H1 (cell line): ENCODE measurements around the gene ASAP2. TPM values are rescaled to one million over a fixed set of nuclear protein-coding genes. Genes with fewer than 3 reads are reported as not detected.

ENCODE experiments used
- CTCF ChIA-PET: fragments of 300-600 bp; sonication (Branson Sonifier 250); formaldehyde crosslinking; loops from one replicate; lab custom pipeline; 2021; ENCODE audit not compliant: partially characterized antibody; lab: Charles Lee
- POLR2A ChIA-PET: fragments of 300-600 bp; sonication (Branson Sonifier 250); formaldehyde crosslinking; loops from one replicate; lab custom pipeline; 2021; ENCODE audit warnings: inconsistent platforms; ENCODE audit not compliant: partially characterized antibody; lab: Charles Lee
- DNase-seq, 2 experiments: peaks; one replicate each; pipeline versions ENCODE4 v3.0.0 to v3.0.0-alpha.2; 2010 to 2022; ENCODE audit warnings: low spot score in 2 of 2, low read depth in 1 of 2, mixed read lengths in 1 of 2
- FAIRE-seq: peaks from 2 replicates; lab custom pipeline; 2011; peaks lifted over from hg19 to GRCh38; lab: Jason Lieb, UNC
- H2AFZ ChIP-seq: 2 replicates; pipeline ENCODE4 v1.8.1; 2012; ENCODE audit warnings: low read length, inconsistent platforms
- H2AK5ac ChIP-seq: 2 replicates; pipeline ENCODE4 v1.6.1; 2013; ENCODE audit warnings: low read depth, low read length
- H2BK120ac ChIP-seq: replicated peaks from 2 replicates; pipeline ENCODE3; 2013; ENCODE audit warnings: low read depth, low read length, inconsistent platforms
- H2BK12ac ChIP-seq: 2 replicates; pipeline ENCODE4 v1.6.1; 2013; ENCODE audit warnings: low read depth, low read length
- H2BK15ac ChIP-seq: 2 replicates; pipeline ENCODE4 v1.6.1; 2013; ENCODE audit warnings: low read length
- H2BK20ac ChIP-seq: 2 replicates; pipeline ENCODE4 v1.6.1; 2013; ENCODE audit warnings: low read length
- H2BK5ac ChIP-seq: 2 replicates; pipeline ENCODE4 v1.6.1; 2013; ENCODE audit warnings: low read depth, low read length
- H3K14ac ChIP-seq: 2 replicates; pipeline ENCODE4 v1.6.1; 2013; ENCODE audit warnings: inconsistent platforms; ENCODE audit not compliant: insufficient read length
- H3K18ac ChIP-seq: 2 replicates; pipeline ENCODE4 v1.6.1; 2013; ENCODE audit warnings: low read length; ENCODE audit errors: extremely low read depth
- H3K23ac ChIP-seq: 2 replicates; pipeline ENCODE4 v1.6.1; 2013; ENCODE audit warnings: inconsistent platforms; ENCODE audit not compliant: insufficient read length
- H3K23me2 ChIP-seq: 2 replicates; pipeline ENCODE4 v1.6.1; 2013; ENCODE audit warnings: low read depth, low read length
- H3K27ac ChIP-seq: 2 replicates; pipeline ENCODE4 v1.6.1; 2011; ENCODE audit warnings: low read depth, low read length, inconsistent platforms
- H3K27me3 ChIP-seq, 4 experiments: replicated peaks in 1 of 4; 1 replicate in 1 of 4; 2 replicates in 3 of 4; pipeline versions ENCODE4 v1.6.1 to v1.8.1; 2011 to 2013; ENCODE audit warnings: low read length in 3 of 4, mild to moderate bottlenecking in 3 of 4, inconsistent platforms in 2 of 4, mixed read lengths in 2 of 4, moderate library complexity in 1 of 4; ENCODE audit not compliant: control insufficient read depth in 3 of 4, insufficient read depth in 3 of 4; ENCODE audit errors: extremely low read depth in 1 of 4
- H3K36me3 ChIP-seq, 4 experiments: 2 replicates each; pipeline versions ENCODE4 v1.6.1 to v1.8.1; 2011 to 2013; ENCODE audit warnings: mild to moderate bottlenecking in 4 of 4, low read length in 3 of 4, moderate library complexity in 2 of 4, control low read depth in 1 of 4, inconsistent platforms in 1 of 4; ENCODE audit not compliant: insufficient read depth in 4 of 4, control insufficient read depth in 2 of 4
- H3K4ac ChIP-seq: replicated peaks from 2 replicates; pipeline ENCODE3; 2013; ENCODE audit warnings: low read length, low read depth, mixed read lengths, inconsistent platforms; ENCODE audit not compliant: insufficient read length
- H3K4me1 ChIP-seq, 4 experiments: replicated peaks in 1 of 4; 1 replicate in 1 of 4; 2 replicates in 3 of 4; pipeline versions ENCODE4 v1.6.1 to v1.8.1; 2011 to 2013; ENCODE audit warnings: low read length in 3 of 4, inconsistent platforms in 2 of 4, mixed read lengths in 1 of 4; ENCODE audit not compliant: insufficient read depth in 4 of 4, control insufficient read depth in 3 of 4
- H3K4me2 ChIP-seq, 2 experiments: 2 replicates each; pipeline versions ENCODE4 v1.6.1 to v1.8.1; 2011 to 2013; ENCODE audit warnings: low read depth in 2 of 2, low read length in 2 of 2, control low read depth in 1 of 2, inconsistent platforms in 1 of 2, mild to moderate bottlenecking in 1 of 2; ENCODE audit not compliant: insufficient read depth in 1 of 2
- H3K4me3 ChIP-seq, 4 experiments: fragments of 200-600, 300-600 bp in 1 of 4; sonication (generic), shearing (Covaris generic), sonication (Bioruptor Twin) in 1 of 4; 2 replicates each; pipeline versions ENCODE4 v1.5.1 to v1.8.1; 2011 to 2016; ENCODE audit warnings: low read length in 4 of 4, low read depth in 3 of 4, control low read depth in 2 of 4, inconsistent platforms in 2 of 4, mild to moderate bottlenecking in 2 of 4, mixed read lengths in 1 of 4, moderate library complexity in 1 of 4; ENCODE audit not compliant: insufficient read depth in 2 of 4; ENCODE audit errors: extremely low read depth in 1 of 4
- H3K56ac ChIP-seq: replicated peaks from 2 replicates; pipeline ENCODE3; 2013; ENCODE audit warnings: low read depth, mild to moderate bottlenecking, mixed read lengths, low read length, inconsistent platforms; ENCODE audit not compliant: insufficient read length
- H3K79me1 ChIP-seq: 2 replicates; pipeline ENCODE4 v1.6.1; 2013; ENCODE audit warnings: low read depth, low read length, control low read depth
- H3K79me2 ChIP-seq, 2 experiments: 2 replicates each; pipeline versions ENCODE4 v1.6.1 to v1.8.1; 2012 to 2013; ENCODE audit warnings: low read length in 2 of 2, mild to moderate bottlenecking in 2 of 2, inconsistent platforms in 1 of 2; ENCODE audit not compliant: insufficient read depth in 2 of 2, control insufficient read depth in 1 of 2
- H3K9ac ChIP-seq, 4 experiments: replicated peaks in 1 of 4; 1 replicate in 1 of 4; 2 replicates in 3 of 4; pipeline versions ENCODE4 v1.6.1 to v1.8.1; 2011 to 2013; ENCODE audit warnings: low read depth in 3 of 4, low read length in 3 of 4, control low read depth in 2 of 4, mild to moderate bottlenecking in 2 of 4, moderate library complexity in 2 of 4, inconsistent platforms in 1 of 4; ENCODE audit errors: extremely low read depth in 1 of 4
- H3K9me3 ChIP-seq, 2 experiments: 2 replicates each; pipeline versions ENCODE4 v1.6.1 to v1.8.1; 2012 to 2013; ENCODE audit warnings: mild to moderate bottlenecking in 2 of 2, moderate library complexity in 2 of 2, control low read depth in 1 of 2, inconsistent platforms in 1 of 2, low read depth in 1 of 2, low read length in 1 of 2, mixed read lengths in 1 of 2; ENCODE audit not compliant: insufficient read depth in 2 of 2
- H4K20me1 ChIP-seq, 2 experiments: replicated peaks in 1 of 2; 2 replicates each; pipeline versions ENCODE3 to v1.8.1; 2011 to 2013; ENCODE audit warnings: inconsistent platforms in 2 of 2, low read length in 2 of 2, mild to moderate bottlenecking in 1 of 2; ENCODE audit not compliant: insufficient read depth in 2 of 2, control insufficient read depth in 1 of 2
- H4K5ac ChIP-seq: 2 replicates; pipeline ENCODE4 v1.6.1; 2013; ENCODE audit warnings: low read length, low read depth, mixed read lengths, inconsistent platforms; ENCODE audit not compliant: insufficient read length
- H4K8ac ChIP-seq: 2 replicates; pipeline ENCODE4 v1.8.0; 2013; ENCODE audit warnings: mild to moderate bottlenecking, moderate library complexity, low read length, inconsistent platforms; ENCODE audit not compliant: insufficient read depth; ENCODE audit errors: extremely low read depth
- H4K91ac ChIP-seq: replicated peaks from 2 replicates; pipeline ENCODE3; 2013; ENCODE audit warnings: low read length, mixed read lengths, inconsistent platforms; ENCODE audit not compliant: insufficient read length
- CBX8 ChIP-seq: fragments of 300-800, 300-1000 bp; sonication (generic); IDR thresholded peaks from 2 replicates; pipeline ENCODE4 v1.7.1; 2016; ENCODE audit warnings: low read depth, low read length, borderline replicate concordance
- KDM5A ChIP-seq: fragments of 200-600 bp; IDR thresholded peaks from 2 replicates; pipeline ENCODE4 v1.7.1; 2012; ENCODE audit warnings: mild to moderate bottlenecking, low read length, inconsistent platforms, mixed read lengths
- WGBS, 2 experiments: shearing (Covaris generic) in 1 of 2; methylation state at CpG; one replicate each; pipeline versions ENCODE4 v1.1.6 to v1.1.7; 2013 to 2015; ENCODE audit warnings: low lambda C conversion rate in 2 of 2, mixed read lengths in 2 of 2, inconsistent platforms in 1 of 2, low coverage in 1 of 2, missing lambda C conversion rate in 1 of 2; ENCODE audit not compliant: insufficient replicate concordance in 2 of 2, insufficient coverage in 1 of 2, insufficient read length in 1 of 2; ENCODE audit errors: extremely low coverage in 1 of 2, missing lambda C conversion rate in 1 of 2; 5-methylcytosine and 5-hydroxymethylcytosine counted together
- polyA plus RNA-seq, 7 experiments: library from polyadenylated mRNA; depleted of rRNA in 3 of 7; stranded (reverse) in 5 of 7; unstranded in 2 of 7; fragments of >200 nt in 5 of 7; fragments of 200-250 nt in 2 of 7; gene quantifications; 1 replicate in 5 of 7; 2 replicates in 1 of 7; 4 replicates in 1 of 7; pipeline versions ENCODE4 v1.2.1 to v1.2.3, GENCODE V29; 2011 to 2013; ENCODE audit warnings: missing spikeins in 2 of 7, mixed read lengths in 2 of 7
- total RNA-seq: library from RNA; stranded (reverse); fragmentation: NEBNext Ultra II Directional; extraction: Animal tissue kit (Norgen Biotek cat#: 25700); gene quantifications from 2 replicates; pipeline ENCODE4 v1.2.1, GENCODE V29; 2021

ASAP2 gene
- total and polyA plus RNA-seq, 2 of the 8 experiments (the other 6 are each of a cell fraction or from before 2014, with no cell fraction given) = 10.2 to 18.7 TPM

- no peak overlapping the region for H2AK5ac ChIP-seq
- ChIA-PET POLR2A (no interaction called here), CTCF (interaction anchor here (1.2 to 1.6 kb wide), 3 partner anchors 15 to 128 kb away, joined by 3 to 4 read pairs (median 4); no protein-coding TSS in a partner anchor)
- no peak overlapping the region for H2BK15ac ChIP-seq
- H3K9ac ChIP-seq = no peak overlapping the region
- no peak overlapping the region for H2BK12ac ChIP-seq
- no peaks in the 10 kb centered on the region for H3K23me2 ChIP-seq
- H3K14ac ChIP-seq = no peak overlapping the region
- no peak overlapping the region for H4K91ac ChIP-seq
- peaks cover 0 to 3% of the 10 kb centered on the region in 2 experiments for H4K20me1 ChIP-seq
- no peak overlapping the region for H4K5ac ChIP-seq
- H3K23ac ChIP-seq = no peak overlapping the region
- H3K36me3 ChIP-seq = no peaks in the 10 kb centered on the region
- no peak overlapping the region for H3K4me2 ChIP-seq
- H3K79me2 ChIP-seq = peaks cover 0 to 39% of the 10 kb centered on the region in 2 experiments; a peak in 2 of 4 replicates
- no peaks in the 10 kb centered on the region for H3K9me3 ChIP-seq
- H2AFZ ChIP-seq = no peak overlapping the region
- H3K4ac ChIP-seq = no peak overlapping the region
- no peak overlapping the region for H2BK20ac ChIP-seq
- H3K4me3 ChIP-seq = no peak overlapping the region
- WGBS, 2 experiments = 89% methylated on average over 5 of the region's 5 CpGs; no CpG with 5 or more reads in 1 of the 2 experiments
- no peak overlapping the region for H3K18ac ChIP-seq
- peaks cover 2% of the 10 kb centered on the region; the same call in 1 of the 2 replicates for H3K79me1 ChIP-seq
- no peak for DNase-seq
- H3K4me1 ChIP-seq = peaks cover 0 to 15% (median 5%) of the 10 kb centered on the region in 4 experiments; a peak in 4 of 7 replicates
- H2BK120ac ChIP-seq = no peak overlapping the region
- no peak overlapping the region for H2BK5ac ChIP-seq
- no peak overlapping the region for H3K56ac ChIP-seq
- H4K8ac ChIP-seq = no peak overlapping the region
- H3K27ac ChIP-seq = no peak overlapping the region
- FAIRE-seq = no peak
- H3K27me3 ChIP-seq = no peaks in the 10 kb centered on the region
- TF ChIP-seq KDM5A = no peak
- TF ChIP-seq CBX8 = no peak
Measured at GRCh38 chr2:9271091-9271490, 64.5 kb downstream of the ASAP2 start.
